Pulmonary artery endothelial cell (primary cell): Measurements from ENCODE around the gene CSRNP2. TPM values are rescaled to one million over a fixed set of nuclear protein-coding genes. Genes with fewer than 3 reads are reported as not detected.

Source experiments
- DNase-seq: peaks from one replicate; pipeline ENCODE4 v3.0.0-alpha.2; 2011; ENCODE audit warnings: low read depth, low spot score
- total RNA-seq: library from RNA; depleted of rRNA; stranded (reverse); fragments of >200 nt; gene quantifications from 2 replicates; pipeline ENCODE4 v1.2.3, GENCODE V29; 2014

The CSRNP2 gene
- total RNA-seq, 1 donor from 2014 or later, result 15.8 TPM

GRCh38 chr12:51077930-51078329, 5.5 kb downstream of the CSRNP2 start:
- DNase-seq, result no peak

GRCh38 chr12:51076236-51076930, 7.0 kb downstream of the CSRNP2 start:
- no peak for DNase-seq

GRCh38 chr12:51075390-51075789, 8.0 kb downstream of the CSRNP2 start:
- no peak for DNase-seq

- DNase-seq, result peak; percentile 48
Observed at GRCh38 chr12:51071663-51072062, 11.7 kb downstream of the CSRNP2 start.

GRCh38 chr12:51070004-51070403, 13.4 kb downstream of the CSRNP2 start:
- no peak for DNase-seq

- DNase-seq, result no peak
Observed at GRCh38 chr12:51067771-51068170, 15.6 kb downstream of the CSRNP2 start.

- DNase-seq, result no peak
Observed at GRCh38 chr12:51067229-51067628, 16.2 kb downstream of the CSRNP2 start.

- no peak for DNase-seq
Observed at GRCh38 chr12:51065530-51065929, 17.9 kb downstream of the CSRNP2 start.

- no peak for DNase-seq
Observed at GRCh38 chr12:51062631-51063397, 20.6 kb downstream of the CSRNP2 start.

GRCh38 chr12:51059086-51059485, 24.3 kb downstream of the CSRNP2 start:
- no peak for DNase-seq

GRCh38 chr12:51056242-51056641, 27.2 kb downstream of the CSRNP2 start:
- no peak for DNase-seq

- DNase-seq, result no peak
Observed at GRCh38 chr12:51055060-51055459, 28.3 kb downstream of the CSRNP2 start.

GRCh38 chr12:51051787-51052186, 31.6 kb downstream of the CSRNP2 start:
- no peak for DNase-seq

GRCh38 chr12:51049525-51049924, 33.9 kb downstream of the CSRNP2 start:
- DNase-seq, result no peak

GRCh38 chr12:51048661-51049251, 34.6 kb downstream of the CSRNP2 start:
- no peak for DNase-seq

GRCh38 chr12:51047655-51048540, 35.5 kb downstream of the CSRNP2 start, which contains the start of gene LETMD1:
TSS of gene LETMD1 (plus strand) at chr12:51048327. CDS start at chr12:51048357, 30 bp downstream.
- peak; percentile 96 for DNase-seq

GRCh38 chr12:51036279-51036678, 47.1 kb downstream of the CSRNP2 start:
- no peak for DNase-seq

- DNase-seq, result no peak
Observed at GRCh38 chr12:51033457-51034089, 49.8 kb downstream of the CSRNP2 start.

GRCh38 chr12:51033048-51033447, 50.3 kb downstream of the CSRNP2 start:
- DNase-seq, result no peak

GRCh38 chr12:51028813-51029150, 54.6 kb downstream of the CSRNP2 start:
- no peak for DNase-seq
